Measurements from ENCODE around the gene CDK5. TPM values are rescaled to one million over a fixed set of nuclear protein-coding genes. Genes with fewer than 3 reads are reported as not detected.

CDK5 gene
- total and polyA plus RNA-seq, 9 of the 15 experiments (the other 6 are each of a cell fraction or from before 2014, with no cell fraction given), result 3.2 to 38.0 (median 27.5) TPM

- peak; percentile 86; the same call in 1 of the 2 replicates for TF ChIP-seq STAT5A (IDR thresholded peaks at IDR 0.05; ENCODE audit: borderline replicate concordance, low read length)
- no peak for TF ChIP-seq BDP1 (IDR thresholded peaks at IDR 0.05; ENCODE audit: insufficient read depth, insufficient read length)
- TF ChIP-seq UBTF (IDR thresholded peaks at IDR 0.05; ENCODE audit: borderline replicate concordance in 1 of 2, low read depth in 2 of 2, low read length in 2 of 2), result peak; percentile 76 to 81; a peak in 3 of 4 replicates
- no peak for TF ChIP-seq ID3 (CRISPR knock-in tag; IDR thresholded peaks at IDR 0.05)
- no peak for TF ChIP-seq ID3 (tag; IDR thresholded peaks at IDR 0.05)
- peak; percentile 95 for TF ChIP-seq CBFA2T3 (IDR thresholded peaks at IDR 0.05)
- peak; percentile 91 for TF ChIP-seq BCOR (IDR thresholded peaks at IDR 0.05)
- 0 out of 2 replicates have a peak, but pooled peaks have one; percentile 31 for TF ChIP-seq SMAD3 (CRISPR knock-in tag; conservative IDR thresholded peaks at IDR 0.05)
- no peak for TF ChIP-seq SNAPC5 (CRISPR knock-in tag; IDR thresholded peaks at IDR 0.05)
- peak; percentile 81 for TF ChIP-seq ZBTB2 (IDR thresholded peaks at IDR 0.05)
- TF ChIP-seq HINFP (tag; conservative IDR thresholded peaks at IDR 0.05; ENCODE audit: low read depth), result no peak
- TF ChIP-seq RAD21 (CRISPR knock-in tag; conservative IDR thresholded peaks at IDR 0.05 in 1 of 2, IDR thresholded peaks at IDR 0.05 in 1 of 2), result peak in 1 of 2 experiments; percentile 28; a peak in 3 of 4 replicates
- no peak for TF ChIP-seq MCM3 (IDR thresholded peaks at IDR 0.05)
- no peak for TF ChIP-seq BRD4 (IDR thresholded peaks at IDR 0.05)
- no peak for TF ChIP-seq RREB1 (CRISPR knock-in tag; IDR thresholded peaks at IDR 0.05)
Observed at GRCh38 chr7:151038951-151039849, 18.5 kb downstream of the CDK5 start (continued).

Data from K562 (cell line).